HG02973 (cell line): Measurements from ENCODE around the gene R3HDM1.
"Not testable (repeated sequence)": the region's sequence is repeated elsewhere in the genome, so short reads cannot be mapped to it uniquely, and the experiment has no call there.

Source experiments
- ATAC-seq: cut with Tn5 transposase; IDR thresholded peaks from one replicate; pipeline ENCODE4 v1.9.1; 2021; ENCODE audit warnings: moderate library complexity; ENCODE audit not compliant: unreplicated experiment

Gene R3HDM1

DNA sequence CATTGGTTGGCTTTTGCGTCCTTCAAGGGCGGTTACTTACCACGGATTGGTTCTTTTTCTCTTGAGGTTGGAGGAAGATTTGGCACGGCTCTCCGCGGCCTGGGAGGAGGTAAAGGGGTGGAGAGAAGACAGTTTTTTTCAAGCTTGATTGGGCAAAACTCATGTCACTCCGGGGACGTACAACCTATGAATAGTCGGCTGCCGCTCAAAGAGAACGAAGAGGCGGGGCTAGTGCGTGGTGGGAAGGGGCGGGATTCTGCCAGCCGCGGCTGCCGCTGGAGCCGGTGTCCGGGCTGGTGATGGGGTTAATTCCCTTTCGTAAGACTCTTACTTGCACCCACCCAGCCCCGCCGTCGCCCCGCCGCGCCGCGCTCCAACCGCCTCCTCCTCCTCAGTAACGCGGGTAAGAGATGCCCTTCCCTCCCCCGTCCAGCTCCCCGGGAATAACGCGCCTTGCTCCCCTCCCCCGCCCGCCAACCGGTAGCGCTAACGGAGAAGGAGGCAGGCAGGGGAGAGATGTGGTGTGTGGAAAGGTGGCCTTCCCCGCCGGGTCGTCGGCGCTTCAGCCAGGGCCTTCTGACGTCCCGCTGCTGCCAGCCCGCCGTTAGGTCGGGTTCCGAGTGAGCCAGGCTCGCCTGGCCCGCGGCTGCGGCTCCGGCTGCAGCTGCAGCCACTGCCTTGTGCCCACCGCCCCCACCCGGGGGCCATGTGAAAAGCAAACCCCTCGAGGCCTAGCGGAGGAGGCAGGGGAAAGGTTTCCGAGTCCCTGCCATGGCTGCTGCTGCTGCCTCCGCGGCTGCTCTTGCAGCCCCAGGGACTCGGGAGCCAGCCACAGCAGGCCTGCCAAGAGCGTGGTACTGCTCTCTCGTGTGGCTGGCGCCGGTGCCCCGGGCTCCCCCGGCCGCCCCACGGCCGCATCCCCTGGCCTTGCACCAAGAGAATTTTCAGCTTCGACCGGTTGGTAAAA, at the start of gene R3HDM1:
TSS of gene R3HDM1 (plus strand) at position 254 of the 967 bp plus-strand sequence. CDS start 73,362 bp downstream, outside the sequence.
- peak; percentile 74 for ATAC-seq

DNA sequence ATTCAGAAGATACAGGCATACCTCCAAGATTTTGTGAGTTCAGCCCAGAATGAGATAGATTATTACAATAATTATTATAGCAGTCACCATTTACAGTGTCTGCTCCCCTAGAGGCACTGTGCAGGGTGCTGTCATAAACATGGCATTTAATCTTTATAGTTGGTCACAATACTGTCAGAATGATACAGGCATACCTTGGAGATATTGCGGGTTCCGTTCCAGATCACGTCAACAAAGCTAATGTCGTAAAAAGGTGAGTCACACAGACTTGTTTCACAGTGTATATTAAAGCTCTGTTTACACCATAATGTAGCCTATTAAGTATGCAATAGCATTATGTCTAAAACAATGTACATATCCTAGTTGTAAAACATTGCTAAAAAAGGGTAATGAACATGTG, 45.8 kb upstream of the R3HDM1 start:
- no peak for ATAC-seq

DNA sequence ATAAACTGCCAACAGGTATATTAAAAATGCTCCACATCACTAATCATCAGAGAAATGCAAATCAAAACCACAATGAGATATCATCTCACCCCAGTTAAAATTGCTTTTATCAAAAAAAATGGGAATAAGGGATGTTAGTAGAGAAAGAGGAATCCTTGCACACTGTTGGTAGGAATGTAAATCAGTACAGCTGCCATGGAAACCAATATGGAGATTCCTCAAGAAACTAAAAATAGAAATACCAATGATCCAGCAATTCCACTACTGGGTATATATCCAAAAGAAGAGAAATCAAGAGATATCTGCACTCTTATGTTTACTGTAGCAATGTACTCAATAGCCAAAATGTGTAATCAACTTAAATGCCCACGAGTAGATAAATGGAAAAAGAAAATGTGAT, 40.9 kb upstream of the R3HDM1 start:
- no peak for ATAC-seq

DNA sequence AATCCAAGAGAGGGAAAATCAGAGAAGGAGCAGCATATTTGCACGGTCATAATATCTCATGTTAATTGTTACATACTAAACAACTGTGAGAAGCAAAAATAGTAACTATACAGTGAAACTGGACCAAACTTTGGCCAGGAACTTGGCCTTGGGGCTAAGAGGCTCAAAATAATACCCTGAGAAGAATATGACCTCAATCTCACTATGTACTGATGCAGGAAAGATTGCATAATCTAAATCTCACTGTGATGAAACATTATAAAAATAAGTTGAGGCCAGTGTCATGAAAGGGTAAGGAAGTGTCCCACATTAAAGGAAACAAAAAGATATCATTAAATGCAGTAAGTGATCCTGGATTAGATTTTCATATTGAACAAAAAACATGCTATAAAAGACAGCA, 36.8 kb upstream of the R3HDM1 start:
- ATAC-seq = no peak

DNA sequence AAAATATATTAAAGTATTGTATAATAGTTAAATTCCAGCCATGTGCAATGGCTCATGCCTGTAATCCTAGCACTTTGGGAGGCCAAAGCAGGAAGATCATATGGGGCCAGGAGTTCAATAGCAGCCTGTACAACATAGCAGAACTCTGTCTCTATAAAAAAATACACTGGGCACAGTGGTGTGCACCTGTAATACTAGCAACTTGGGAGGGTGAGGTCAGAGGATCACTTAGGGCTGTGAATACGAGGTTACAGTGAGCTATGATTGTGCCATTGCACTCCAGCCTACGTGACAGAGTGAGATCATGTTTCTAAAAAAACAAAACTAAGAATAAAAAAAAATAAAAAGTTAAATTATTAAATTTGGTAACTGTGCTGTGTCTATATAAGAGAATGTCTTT, 36.4 kb upstream of the R3HDM1 start:
- no peak for ATAC-seq

DNA sequence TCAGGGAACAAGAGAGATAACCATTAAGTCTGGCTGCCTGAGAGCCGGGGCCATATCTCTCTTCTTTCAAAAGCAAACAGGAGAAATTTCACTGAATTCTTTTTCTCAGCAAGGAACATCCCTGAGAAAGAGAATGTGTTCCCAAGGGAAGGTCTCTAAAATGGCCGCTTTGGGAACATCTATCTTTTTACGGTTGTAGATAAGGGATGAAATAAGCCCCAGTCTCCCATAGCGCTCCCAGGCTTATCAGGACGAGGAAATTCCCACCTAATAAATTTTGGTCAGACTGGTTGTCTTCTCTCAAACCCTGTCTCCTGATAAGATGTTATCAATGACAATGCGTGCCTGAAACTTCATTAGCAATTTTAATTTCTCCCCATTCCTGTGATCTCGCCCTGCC, 32.7 kb upstream of the R3HDM1 start:
- not testable (repeated sequence) for ATAC-seq

DNA sequence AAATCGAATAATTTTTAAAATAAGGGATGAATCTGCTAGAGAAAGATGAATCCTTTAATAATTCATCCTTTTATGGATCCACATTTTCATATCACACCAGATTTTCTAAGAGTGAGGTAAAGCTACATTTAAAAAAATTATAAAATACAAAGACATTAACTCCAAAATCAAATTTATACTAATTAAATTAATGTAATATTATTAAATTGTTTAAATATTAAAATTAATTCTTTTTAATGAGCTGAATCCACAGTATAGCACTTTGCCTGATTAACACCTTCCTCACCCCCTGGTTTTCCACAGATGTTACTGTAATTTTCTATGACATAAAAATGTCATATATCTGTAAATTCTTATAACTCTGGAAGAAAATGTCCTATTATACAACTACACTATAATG, 26.5 kb upstream of the R3HDM1 start:
- ATAC-seq = no peak

DNA sequence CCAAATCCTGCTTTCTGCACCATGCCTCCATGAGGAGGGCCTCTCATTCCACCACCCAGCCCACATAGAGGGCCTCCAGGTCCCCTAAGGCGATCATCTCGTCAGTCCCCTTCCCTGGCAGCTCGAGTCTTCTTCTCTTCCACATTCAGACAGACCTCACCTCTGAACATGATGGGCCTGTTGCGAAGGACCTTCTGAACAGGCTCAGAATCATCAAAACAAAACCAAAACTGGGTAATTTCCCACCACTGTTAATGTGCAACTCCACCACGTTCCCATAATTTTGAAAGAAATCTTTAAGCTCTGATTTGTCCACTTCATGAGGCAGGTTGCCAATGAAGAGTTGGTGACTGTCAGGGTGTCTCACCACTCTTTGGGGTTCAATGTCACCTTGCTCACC, 20.7 kb upstream of the R3HDM1 start:
- no peak for ATAC-seq

DNA sequence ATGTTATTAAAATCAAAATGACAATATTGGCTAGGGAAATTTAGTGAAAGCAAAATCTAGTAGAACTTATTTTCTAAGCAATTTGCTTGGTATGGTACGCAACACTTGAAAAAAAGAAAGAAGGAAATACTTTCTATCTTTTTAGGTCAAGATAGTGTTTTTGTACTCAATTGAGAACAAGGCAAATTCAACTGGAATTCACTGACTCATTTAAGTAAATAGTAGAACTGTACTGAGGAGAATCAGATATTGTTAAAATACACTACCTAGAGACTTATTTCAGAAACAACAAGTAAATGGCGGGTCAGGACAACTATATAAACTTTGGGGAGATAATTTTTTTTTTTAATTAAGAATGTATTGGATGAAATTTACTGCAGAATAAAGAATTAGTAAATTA, 19.2 kb upstream of the R3HDM1 start:
- no peak for ATAC-seq

DNA sequence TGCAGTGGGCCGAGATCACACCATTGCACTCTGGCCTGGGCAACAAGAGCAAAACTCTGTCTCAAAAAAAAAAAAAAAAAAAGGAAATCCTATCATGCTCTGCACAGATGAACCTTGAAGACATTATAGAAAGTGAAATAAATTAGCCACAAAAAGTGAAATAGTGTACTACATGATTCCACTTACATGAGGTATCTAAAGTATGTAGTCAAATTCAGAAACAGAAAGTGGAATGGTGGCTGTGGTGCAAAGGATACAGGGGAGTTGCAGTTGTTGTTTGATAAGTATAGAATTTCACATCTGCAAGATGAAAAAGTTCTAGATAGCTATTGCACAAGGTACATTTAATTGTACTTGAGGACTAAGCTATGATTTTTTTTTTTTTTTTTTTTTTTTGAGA, 5.5 kb upstream of the R3HDM1 start:
- ATAC-seq = no peak

DNA sequence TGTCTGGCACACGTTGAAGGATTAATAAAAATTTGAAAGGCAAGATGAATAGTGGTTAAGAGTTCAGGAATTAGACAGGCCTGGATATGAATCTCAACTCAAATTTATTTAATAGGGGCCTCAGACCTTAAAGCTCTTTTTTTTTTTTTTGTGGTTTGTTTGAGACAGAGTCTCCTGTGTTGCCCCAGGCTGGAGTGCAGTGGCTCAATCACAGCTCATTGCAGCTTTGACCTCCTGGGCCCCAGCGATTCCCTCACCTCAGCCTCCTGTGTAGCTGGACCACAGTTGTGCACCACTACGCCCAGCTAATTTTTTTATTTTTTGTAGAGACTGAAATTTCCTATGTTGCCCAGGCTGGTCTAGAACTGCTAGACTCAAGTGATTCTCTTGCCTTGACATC, 3.3 kb upstream of the R3HDM1 start:
- no peak for ATAC-seq

DNA sequence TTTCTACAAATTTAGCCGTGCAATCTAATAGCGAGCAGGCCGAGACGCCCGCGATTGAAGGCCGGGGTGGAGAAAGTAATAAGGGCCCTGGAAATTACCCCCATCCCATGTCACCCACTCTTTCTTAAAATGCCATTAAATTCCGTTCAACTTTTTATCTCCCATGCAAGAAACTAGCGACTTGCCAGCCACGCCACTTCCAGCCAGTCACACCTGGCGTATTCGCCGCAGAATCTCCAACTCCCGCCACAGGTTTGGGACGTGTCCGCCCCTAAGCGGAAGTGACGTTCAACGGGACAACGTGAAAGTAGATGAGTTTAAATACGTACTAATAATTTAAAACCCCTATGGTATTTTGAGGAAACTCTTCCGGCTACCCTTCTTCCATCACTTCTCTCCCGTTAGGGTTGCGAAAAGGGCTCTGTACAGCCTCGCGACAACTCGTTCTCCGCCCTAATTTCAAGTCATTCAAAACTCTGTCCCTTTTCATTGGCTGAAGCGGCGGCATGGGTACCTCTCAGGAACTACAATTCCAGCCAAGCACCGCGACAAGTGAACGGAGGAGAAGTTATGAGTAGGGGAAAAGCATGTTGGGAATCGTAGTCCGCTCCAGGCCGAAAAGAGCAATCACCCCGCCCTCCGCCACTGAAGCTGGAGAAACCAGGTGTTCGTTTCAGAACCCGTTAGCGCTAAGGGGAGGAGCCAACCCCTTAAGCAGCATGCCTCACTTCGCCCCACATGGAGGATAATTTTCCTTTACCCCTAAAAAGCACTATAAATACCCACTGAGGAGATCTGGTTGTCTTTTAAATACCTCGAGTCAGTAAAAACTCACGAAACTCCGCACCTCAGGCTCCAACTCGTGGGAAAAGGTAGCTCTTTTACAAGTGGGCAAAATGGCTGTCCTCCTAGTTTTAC, 712 bp upstream of the R3HDM1 start, which contains the start of gene ZRANB3:
TSS of gene ZRANB3 (minus strand) at position 906 of the 918 bp plus-strand sequence.
- peak; percentile 75 for ATAC-seq

DNA sequence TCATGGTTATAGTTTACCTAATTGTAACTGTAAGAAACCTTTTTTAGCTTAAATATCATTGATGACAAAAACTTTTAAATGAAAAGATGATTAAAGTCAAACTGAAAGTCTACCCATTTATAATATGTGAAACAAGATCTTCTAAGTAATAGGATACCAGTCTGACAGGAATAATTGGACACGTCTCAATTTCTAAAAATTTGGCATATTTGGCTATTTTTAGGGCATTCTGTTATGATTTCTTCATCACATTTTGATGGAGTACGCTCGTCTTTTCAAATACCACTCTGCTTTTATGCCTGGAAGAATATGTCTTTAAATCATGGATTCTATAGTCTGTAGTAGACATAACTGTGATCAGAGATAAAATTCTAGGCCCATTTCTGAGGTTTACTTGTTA, 1.3 kb downstream of the R3HDM1 start:
- no peak for ATAC-seq

DNA sequence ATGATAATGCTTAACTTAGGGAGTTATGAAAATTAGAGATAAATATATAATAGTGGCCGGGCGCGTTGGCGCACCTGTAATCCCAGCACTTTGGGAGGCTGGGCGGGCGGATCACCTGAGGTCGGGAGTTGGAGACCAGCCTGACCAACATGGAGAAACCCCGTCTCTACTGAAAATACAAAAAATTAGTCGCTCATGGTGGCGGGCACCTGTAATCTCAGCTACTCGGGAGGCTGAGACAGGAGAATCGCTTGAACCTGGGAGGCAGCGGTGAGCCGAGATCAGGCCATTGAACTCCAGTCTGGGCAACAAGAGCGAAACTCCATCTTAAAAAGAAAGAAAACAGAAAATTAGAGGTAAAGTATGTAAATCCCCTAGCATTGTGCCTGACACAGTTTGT, 2.3 kb downstream of the R3HDM1 start:
- ATAC-seq = not testable (repeated sequence)

DNA sequence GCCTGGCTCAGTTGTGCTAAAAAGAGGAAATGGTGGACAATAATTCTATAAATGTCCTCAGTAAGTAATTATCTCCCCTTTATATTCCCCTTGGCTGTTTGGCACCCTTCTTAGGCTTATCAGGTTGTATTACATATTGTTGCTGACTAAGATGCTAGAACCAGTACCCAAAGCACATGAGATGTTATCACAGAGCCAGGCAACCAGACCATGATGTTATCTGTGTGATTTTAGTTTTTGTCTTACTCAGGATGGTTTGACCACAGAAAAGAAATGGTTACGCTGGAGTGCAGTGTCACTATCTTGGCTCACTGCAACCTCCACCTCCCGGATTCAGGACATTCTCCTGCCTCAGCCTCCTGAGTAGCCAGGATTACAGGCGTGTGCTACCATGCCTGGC, 15.2 kb downstream of the R3HDM1 start:
- no peak for ATAC-seq

DNA sequence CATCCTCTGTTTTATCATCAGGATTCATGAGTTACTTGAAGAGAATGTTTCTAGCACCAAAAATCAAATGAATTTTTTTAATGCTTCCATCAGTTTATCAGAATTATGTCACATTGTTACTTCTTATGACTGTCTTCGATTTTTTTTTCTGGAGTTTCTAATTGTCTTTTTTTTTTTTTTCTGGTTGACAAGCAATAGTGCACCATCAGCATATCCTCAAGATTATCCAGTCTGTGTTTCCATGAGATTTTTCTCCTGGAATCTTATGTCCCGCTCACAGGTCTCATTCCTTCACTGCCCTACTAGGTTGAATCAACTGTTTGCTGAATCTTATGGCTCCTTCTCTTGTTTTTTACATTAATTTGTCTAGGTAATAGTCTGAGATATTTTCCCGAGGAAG, 16.0 kb downstream of the R3HDM1 start:
- no peak for ATAC-seq

DNA sequence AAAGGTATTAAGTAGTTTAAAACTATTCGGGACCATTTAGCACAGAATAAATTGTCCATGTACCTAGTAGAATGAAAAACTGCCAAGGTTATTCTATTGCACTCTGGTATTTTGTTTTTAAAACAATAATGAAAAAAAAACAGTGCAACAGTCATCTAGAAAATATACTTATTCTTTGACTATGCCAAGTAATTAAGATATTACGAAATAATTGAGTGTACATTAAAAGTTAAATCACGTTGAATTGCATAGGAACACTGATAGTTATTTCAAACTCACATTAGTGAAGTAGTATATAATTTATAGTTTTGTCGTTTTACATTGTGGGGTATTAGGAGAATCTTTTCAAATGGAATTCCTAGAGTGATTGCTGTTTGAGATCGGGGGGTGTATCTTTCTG, 20.1 kb downstream of the R3HDM1 start:
- no peak for ATAC-seq

DNA sequence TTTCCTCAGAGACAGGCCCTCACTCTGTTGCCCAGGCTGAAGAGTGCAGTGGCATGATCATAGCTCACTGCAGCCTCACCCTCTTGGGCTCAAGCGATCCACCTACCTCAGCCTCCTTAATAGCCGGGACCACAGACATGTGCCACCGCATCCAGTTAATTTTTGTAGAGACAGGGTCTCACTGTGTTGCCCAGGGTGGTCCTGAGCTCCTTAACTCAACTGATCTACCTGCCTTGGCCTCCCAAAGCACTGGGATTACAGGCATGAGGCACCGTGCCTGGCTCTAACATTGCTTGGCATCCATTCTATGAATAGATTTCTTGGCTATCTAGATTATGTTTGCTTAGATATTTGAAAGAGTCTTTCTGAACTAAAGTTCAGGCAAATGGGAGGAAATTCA, 21.6 kb downstream of the R3HDM1 start:
- no peak for ATAC-seq

DNA sequence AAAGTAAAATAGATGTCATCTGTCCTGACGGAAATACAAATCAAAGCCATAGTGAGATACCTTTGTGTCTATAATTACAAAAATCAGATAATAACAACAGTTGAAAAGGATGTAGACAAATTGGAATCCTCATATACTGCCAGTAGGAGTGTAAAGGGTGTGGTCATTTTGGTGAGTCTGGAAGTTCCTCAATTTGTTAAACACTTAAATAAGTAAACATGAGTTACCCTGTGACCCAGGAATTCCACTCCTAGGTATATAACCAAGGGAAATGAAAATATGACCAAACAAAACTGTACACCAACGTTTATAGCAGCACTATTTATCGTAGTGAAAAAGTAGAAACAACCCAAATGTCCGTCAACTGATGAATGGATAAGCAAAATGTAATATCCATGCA, 24.0 kb downstream of the R3HDM1 start:
- no peak for ATAC-seq

DNA sequence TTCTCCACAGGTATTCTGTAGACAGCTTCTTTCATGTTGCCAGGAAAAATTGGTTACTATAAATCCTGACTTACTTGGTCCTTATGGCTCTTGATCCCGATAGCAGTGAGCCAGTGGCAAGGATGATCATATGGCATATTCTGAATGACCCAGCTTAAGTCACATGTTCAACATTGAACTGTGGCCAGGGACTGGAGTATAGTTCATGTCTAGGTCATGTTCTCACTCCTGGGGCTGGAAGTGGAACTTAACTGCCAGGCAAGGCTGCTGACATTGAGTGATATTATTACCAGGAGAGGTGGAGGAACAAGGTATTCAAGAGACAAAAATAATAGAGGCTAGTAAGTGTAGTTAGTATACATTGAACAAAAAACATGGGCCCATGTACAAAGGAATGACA, 26.2 kb downstream of the R3HDM1 start:
- no peak for ATAC-seq

DNA sequence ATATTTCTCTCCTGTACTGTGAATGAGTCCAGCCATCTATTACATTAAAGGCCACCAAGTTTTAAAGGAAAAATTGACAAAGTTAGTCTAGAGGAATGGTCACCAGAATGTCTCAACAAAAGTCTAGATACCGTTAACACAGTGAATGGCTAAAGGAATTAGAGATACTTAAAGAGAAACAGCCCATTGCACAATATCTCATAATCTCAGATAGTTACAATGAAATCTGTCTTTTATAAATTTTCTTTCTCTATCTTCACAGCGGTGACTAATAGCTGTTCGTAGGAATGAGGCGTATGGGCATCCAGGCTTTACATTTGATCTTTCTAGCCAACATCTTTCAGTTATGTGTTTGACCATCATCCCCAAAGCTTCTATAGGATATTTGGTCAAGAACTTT, 30.6 kb downstream of the R3HDM1 start:
- no peak for ATAC-seq

DNA sequence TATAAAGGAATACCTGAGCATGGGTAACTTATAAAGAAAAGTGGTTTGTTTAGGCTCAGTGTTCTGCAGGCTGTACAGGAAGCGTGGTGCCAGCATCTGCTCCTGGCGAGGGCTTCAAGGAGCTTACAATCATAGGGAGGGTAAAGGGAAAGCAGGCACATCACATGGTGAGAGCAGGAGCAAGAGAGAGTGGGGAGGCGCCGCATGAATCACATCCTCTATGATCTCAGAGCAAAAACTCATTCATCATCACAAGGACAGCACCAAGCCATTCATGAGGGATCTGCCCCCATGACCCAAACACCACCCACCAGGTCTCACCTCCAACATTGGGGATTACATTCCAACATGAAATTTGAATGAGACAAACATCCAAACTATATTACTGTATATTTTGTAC, 32.5 kb downstream of the R3HDM1 start:
- ATAC-seq = no peak
